Panc1 (cell line): ENCODE results near the gene PLCB1. TPM values are rescaled to one million over a fixed set of nuclear protein-coding genes. Genes with fewer than 3 reads are reported as not detected.
"Not testable (repeated sequence)": the region's sequence is repeated elsewhere in the genome, so short reads cannot be mapped to it uniquely, and the experiment has no call there.

Experiments used
- ATAC-seq: fragments of 200-7000 bp; cut with Tn5 transposase; 2 replicates; pipeline ENCODE4 v1.9.1; 2020; ENCODE audit warnings: mild to moderate bottlenecking, moderate library complexity
- BruUV-seq: library from RNA; stranded (reverse); fragments of 400-500 nt; replicated peaks from 2 replicates; lab custom pipeline; 2021; lab: Mats Ljungman, UMichigan
- CTCF ChIA-PET: fragments of 300-600 bp; sonication (Branson Sonifier 250); formaldehyde crosslinking; loops from one replicate; lab custom pipeline; 2022; ENCODE audit warnings: antibody characterized with exemption; lab: Charles Lee
- POLR2A ChIA-PET: fragments of 300-600 bp; sonication (Branson Sonifier 250); formaldehyde crosslinking; loops from one replicate; lab custom pipeline; 2022; ENCODE audit warnings: antibody characterized with exemption; lab: Charles Lee
- DNase-seq: peaks from one replicate; pipeline ENCODE4 v3.0.0-alpha.2; 2010; ENCODE audit warnings: low read depth, low spot score
- H3K27ac ChIP-seq: 2 replicates; pipeline ENCODE4 v1.5.1; 2011; ENCODE audit warnings: mild to moderate bottlenecking, low read length, inconsistent platforms
- H3K27me3 ChIP-seq: fragments of 200-500 bp; sonication (Bioruptor generic); 2 replicates; pipeline ENCODE4 v1.6.0; 2014; ENCODE audit warnings: low read length, inconsistent platforms; ENCODE audit not compliant: control insufficient read depth, insufficient read depth
- H3K36me3 ChIP-seq: fragments of 200-500 bp; sonication (Bioruptor generic); 2 replicates; pipeline ENCODE4 v1.5.1; 2014; ENCODE audit warnings: inconsistent platforms, mild to moderate bottlenecking, low read length, moderate library complexity; ENCODE audit not compliant: control insufficient read depth, insufficient read depth
- H3K4me1 ChIP-seq: 2 replicates; pipeline ENCODE4 v1.5.1; 2011; ENCODE audit warnings: inconsistent platforms, mild to moderate bottlenecking, low read length, moderate library complexity; ENCODE audit not compliant: control insufficient read depth, insufficient read depth
- H3K4me3 ChIP-seq, 2 experiments: 2 replicates each; pipeline ENCODE4 v1.5.1; 2011 to 2012; ENCODE audit warnings: low read depth in 2 of 2, low read length in 2 of 2, mild to moderate bottlenecking in 2 of 2, inconsistent platforms in 1 of 2, moderate library complexity in 1 of 2
- H3K9me3 ChIP-seq: fragments of 200-500 bp; sonication (Bioruptor generic); 2 replicates; pipeline ENCODE4 v1.5.1; 2014; ENCODE audit warnings: low read depth, mild to moderate bottlenecking, inconsistent platforms, low read length, moderate library complexity; ENCODE audit not compliant: control insufficient read depth, insufficient read depth
- POLR2AphosphoS5 ChIP-seq: IDR thresholded peaks from 2 replicates; pipeline ENCODE4 v1.6.1; 2012; ENCODE audit warnings: mild to moderate bottlenecking, low read depth, low read length, moderate library complexity
- SIN3A ChIP-seq: IDR thresholded peaks from 2 replicates; pipeline ENCODE4 v1.6.1; 2012; ENCODE audit warnings: low read depth, mild to moderate bottlenecking, low read length, moderate library complexity, borderline replicate concordance; ENCODE audit not compliant: insufficient read depth
- TCF7L2 ChIP-seq: IDR thresholded peaks from 2 replicates; pipeline ENCODE4 v1.6.1; 2011; ENCODE audit warnings: mild to moderate bottlenecking, low read depth, low read length, inconsistent platforms
- in situ Hi-C: cut with HindIII; loops from 2 replicates; pipeline ENCODE4 v1.10.0; 2016; ENCODE audit warnings: low sequenced_read_pairs, low pct_unique_long_range_greater_than_20kb
- intact Hi-C: fragments of 100-400 bp; cut with micrococcal nuclease; formaldehyde crosslinking; loops from one replicate; pipeline ENCODE4 v1.10.0; 2022; ENCODE audit not compliant: unreplicated experiment
- total RNA-seq: library from RNA; stranded (reverse); gene quantifications from one replicate; pipeline ENCODE4 v1.2.1, GENCODE V29; 2021; ENCODE audit not compliant: unreplicated experiment
- TF ChIP-seq, protein P1 (sequence below): fragments of 450-650 bp; IDR thresholded peaks from 2 replicates; pipeline ENCODE4 v1.5.1; 2017; ENCODE audit warnings: mild to moderate bottlenecking
- TF ChIP-seq, protein P2 (sequence below), 2 experiments: IDR thresholded peaks; 2 replicates each; pipeline ENCODE4 v1.6.1; 2011 to 2012; ENCODE audit warnings: low read depth in 2 of 2, control low read depth in 1 of 2, low read length in 1 of 2, mild to moderate bottlenecking in 1 of 2, moderate library complexity in 1 of 2; ENCODE audit not compliant: insufficient read depth in 1 of 2

The PLCB1 gene
- total RNA-seq, 1 experiment from 2014 or later: 0.59 TPM

DNA sequence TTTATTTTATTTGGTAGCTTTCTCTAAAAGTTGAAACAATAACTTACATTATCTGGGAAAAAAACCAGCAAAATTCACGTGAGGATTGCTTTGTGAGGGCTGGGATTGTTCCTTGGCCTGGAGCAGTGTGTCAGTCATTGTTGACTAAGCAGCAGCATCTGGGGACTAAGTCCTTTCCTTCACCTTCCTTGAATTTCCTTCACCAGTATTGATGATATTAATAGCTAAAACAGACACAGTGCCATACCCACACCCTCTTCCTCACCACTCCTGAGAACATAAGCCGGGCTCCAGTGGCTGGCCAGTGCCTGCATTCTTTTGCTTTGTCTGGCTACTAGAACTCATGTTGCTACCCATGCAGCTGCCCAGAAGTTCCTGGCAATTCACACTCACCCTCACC is 23.7 kb downstream of the PLCB1 start:
- TF ChIP-seq, protein P1, sequence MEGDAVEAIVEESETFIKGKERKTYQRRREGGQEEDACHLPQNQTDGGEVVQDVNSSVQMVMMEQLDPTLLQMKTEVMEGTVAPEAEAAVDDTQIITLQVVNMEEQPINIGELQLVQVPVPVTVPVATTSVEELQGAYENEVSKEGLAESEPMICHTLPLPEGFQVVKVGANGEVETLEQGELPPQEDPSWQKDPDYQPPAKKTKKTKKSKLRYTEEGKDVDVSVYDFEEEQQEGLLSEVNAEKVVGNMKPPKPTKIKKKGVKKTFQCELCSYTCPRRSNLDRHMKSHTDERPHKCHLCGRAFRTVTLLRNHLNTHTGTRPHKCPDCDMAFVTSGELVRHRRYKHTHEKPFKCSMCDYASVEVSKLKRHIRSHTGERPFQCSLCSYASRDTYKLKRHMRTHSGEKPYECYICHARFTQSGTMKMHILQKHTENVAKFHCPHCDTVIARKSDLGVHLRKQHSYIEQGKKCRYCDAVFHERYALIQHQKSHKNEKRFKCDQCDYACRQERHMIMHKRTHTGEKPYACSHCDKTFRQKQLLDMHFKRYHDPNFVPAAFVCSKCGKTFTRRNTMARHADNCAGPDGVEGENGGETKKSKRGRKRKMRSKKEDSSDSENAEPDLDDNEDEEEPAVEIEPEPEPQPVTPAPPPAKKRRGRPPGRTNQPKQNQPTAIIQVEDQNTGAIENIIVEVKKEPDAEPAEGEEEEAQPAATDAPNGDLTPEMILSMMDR: no peak
- TF ChIP-seq, protein P2, sequence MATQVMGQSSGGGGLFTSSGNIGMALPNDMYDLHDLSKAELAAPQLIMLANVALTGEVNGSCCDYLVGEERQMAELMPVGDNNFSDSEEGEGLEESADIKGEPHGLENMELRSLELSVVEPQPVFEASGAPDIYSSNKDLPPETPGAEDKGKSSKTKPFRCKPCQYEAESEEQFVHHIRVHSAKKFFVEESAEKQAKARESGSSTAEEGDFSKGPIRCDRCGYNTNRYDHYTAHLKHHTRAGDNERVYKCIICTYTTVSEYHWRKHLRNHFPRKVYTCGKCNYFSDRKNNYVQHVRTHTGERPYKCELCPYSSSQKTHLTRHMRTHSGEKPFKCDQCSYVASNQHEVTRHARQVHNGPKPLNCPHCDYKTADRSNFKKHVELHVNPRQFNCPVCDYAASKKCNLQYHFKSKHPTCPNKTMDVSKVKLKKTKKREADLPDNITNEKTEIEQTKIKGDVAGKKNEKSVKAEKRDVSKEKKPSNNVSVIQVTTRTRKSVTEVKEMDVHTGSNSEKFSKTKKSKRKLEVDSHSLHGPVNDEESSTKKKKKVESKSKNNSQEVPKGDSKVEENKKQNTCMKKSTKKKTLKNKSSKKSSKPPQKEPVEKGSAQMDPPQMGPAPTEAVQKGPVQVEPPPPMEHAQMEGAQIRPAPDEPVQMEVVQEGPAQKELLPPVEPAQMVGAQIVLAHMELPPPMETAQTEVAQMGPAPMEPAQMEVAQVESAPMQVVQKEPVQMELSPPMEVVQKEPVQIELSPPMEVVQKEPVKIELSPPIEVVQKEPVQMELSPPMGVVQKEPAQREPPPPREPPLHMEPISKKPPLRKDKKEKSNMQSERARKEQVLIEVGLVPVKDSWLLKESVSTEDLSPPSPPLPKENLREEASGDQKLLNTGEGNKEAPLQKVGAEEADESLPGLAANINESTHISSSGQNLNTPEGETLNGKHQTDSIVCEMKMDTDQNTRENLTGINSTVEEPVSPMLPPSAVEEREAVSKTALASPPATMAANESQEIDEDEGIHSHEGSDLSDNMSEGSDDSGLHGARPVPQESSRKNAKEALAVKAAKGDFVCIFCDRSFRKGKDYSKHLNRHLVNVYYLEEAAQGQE (IDR thresholded peaks at IDR 0.05; ENCODE audit: insufficient read depth in 1 of 2, low read depth in 2 of 2, low read length in 1 of 2): no peak
- Histone ChIP-seq H3K27ac (no peak overlapping the region), H3K4me1 (no peaks in the 10 kb centered on the region), H3K9me3 (no peaks in the 10 kb centered on the region), H3K36me3 (no peaks in the 10 kb centered on the region), H3K4me3 (no peak overlapping the region), H3K27me3 (no peaks in the 10 kb centered on the region)
- DNase-seq (no peak), ATAC-seq (no peak)
- BruUV-seq: no TSS peak
- in situ Hi-C loops: no loop called here
- intact Hi-C loops: no loop called here
- CTCF ChIA-PET: no interaction called here
- POLR2A ChIA-PET: no interaction called here

DNA sequence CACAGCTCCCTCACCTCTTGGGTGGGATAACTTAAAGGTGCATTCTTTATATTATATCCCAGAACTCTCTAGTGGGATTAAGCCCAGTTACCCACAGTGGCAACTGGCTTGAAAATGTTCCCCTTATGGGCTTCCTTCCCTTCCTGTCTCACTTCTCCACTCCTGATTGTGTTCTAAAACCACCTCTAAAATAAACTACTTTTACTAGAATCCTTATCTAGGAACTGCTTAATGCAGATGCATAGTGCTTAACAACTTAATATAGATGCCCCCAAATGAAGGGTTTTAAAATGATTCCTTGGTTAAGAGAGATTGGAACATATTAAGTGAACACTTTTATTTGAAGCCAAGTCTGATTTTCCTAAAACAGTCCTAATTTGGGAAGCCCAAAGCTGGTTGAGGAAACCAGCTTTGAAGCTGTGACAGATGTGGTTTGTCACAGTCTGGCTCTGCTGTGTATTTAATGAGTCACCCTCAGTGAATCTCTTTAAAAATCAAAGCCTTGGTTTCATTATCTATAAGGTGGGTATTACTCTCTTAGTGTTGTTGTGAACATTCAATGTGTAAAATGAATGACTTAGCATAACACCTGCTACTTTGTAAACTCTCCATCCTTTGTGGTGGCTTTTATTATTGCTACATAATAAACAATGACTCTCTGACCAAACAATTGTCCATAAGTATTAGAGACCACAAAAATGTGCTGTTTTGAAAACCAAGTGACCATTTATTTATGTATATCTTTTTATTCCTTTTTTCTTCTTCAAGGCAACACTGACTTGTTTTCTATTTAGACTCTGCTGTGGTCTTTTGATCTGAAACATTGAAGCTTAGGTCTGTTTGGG is 24.4 kb downstream of the PLCB1 start:
- no peaks in the 10 kb centered on the region for H3K4me1 ChIP-seq
- no peak for DNase-seq
- no peak overlapping the region for H3K27ac ChIP-seq
- no peak for ATAC-seq
- POLR2A ChIA-PET: no interaction called here
- no peak for TF ChIP-seq SIN3A
- TF ChIP-seq POLR2AphosphoS5: no peak
- no peak for TF ChIP-seq TCF7L2
- TF ChIP-seq, protein P1: no peak
- TF ChIP-seq, protein P2 (IDR thresholded peaks at IDR 0.05; ENCODE audit: insufficient read depth in 1 of 2, low read depth in 2 of 2, low read length in 1 of 2): no peak
- intact Hi-C loops: no loop called here
- H3K36me3 ChIP-seq: no peaks in the 10 kb centered on the region
- CTCF ChIA-PET: no interaction called here
- H3K27me3 ChIP-seq: no peaks in the 10 kb centered on the region
- H3K9me3 ChIP-seq: no peaks in the 10 kb centered on the region
- BruUV-seq: no TSS peak
- in situ Hi-C loops: no loop called here
- no peak overlapping the region for H3K4me3 ChIP-seq

DNA sequence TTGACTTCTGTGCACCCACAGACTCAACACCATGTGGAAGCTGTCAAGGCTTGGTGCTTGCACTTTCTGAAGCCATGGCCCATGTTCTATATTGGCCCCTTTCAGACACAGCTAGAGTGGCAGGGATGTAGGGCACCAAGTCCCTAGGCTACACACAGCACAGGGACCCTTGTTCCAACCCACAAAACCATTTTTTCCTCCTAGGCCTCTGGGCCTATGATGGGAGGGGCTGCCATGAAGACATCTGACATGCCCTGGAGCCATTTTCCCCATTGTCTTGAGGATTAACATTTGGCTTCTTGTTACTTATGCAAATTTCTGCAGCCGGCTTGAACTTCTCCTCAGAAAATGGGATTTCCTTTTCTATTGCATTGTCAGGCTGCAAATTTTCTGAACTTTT is 27.2 kb downstream of the PLCB1 start:
- ATAC-seq, H3K4me3 ChIP-seq, H3K9me3 ChIP-seq, CTCF ChIA-PET, BruUV-seq, POLR2A ChIA-PET, H3K27me3 ChIP-seq, H3K4me1 ChIP-seq, H3K27ac ChIP-seq, DNase-seq, H3K36me3 ChIP-seq, in situ Hi-C loops, intact Hi-C loops: not testable (repeated sequence)
